Measurements from ENCODE around the gene CC2D1A.

DNA sequence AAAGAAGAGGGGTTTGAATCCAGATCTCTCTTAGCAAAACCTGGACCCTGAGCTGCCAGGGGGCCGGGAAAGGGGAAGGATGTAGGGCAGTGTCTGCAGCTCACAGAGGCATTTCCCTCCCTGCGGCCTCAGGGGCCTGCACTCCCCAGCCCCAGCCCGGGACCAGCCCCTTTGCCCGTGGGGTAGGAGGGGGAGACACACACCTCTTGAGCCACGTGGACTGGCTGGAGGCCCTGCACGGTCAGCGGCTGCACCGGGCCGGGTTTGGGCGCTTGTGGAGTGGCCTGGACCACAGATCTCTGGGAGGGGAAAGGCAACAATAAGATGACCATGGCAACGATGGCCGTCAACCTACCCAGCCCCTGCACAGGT lies 73.2 kb downstream of the CC2D1A start:
- TF ChIP-seq CTCF (IDR thresholded peaks at IDR 0.05) (no peak), POLR2A (IDR thresholded peaks at IDR 0.05) (no peak)

All from body of pancreas (tissue), 4 donors.